Prostate gland (tissue), 2 donors: Measurements from ENCODE around the gene DUSP28.

Source experiments
- CTCF ChIP-seq, 4 experiments: fragments of 200-600 bp in 2 of 4; fragments of 450-650 bp in 2 of 4; sonication (generic) in 2 of 4; IDR thresholded peaks; 1 replicate in 3 of 4; 2 replicates in 1 of 4; pipeline ENCODE4 v1.5.1; 2016 to 2019; ENCODE audit warnings: antibody characterized with exemption in 4 of 4, mild to moderate bottlenecking in 2 of 4, moderate library complexity in 2 of 4
- POLR2A ChIP-seq: fragments of 450-650 bp; IDR thresholded peaks from one replicate; pipeline ENCODE4 v1.6.1; 2016; ENCODE audit warnings: antibody characterized with exemption, mild to moderate bottlenecking
- POLR2AphosphoS5 ChIP-seq: sonication (generic); formaldehyde crosslinking; IDR thresholded peaks from one replicate; pipeline ENCODE4 v1.6.1; 2017; ENCODE audit warnings: antibody characterized with exemption

GRCh38 chr2:240588669-240589068, 28.5 kb downstream of the DUSP28 start:
- TF ChIP-seq CTCF (IDR thresholded peaks at IDR 0.05), result no peak
- TF ChIP-seq POLR2AphosphoS5, result no peak
- TF ChIP-seq POLR2A, result no peak
